ENCODE data around the gene SLAMF1. TPM values are rescaled to one million over a fixed set of nuclear protein-coding genes. Genes with fewer than 3 reads are reported as not detected.

Gene SLAMF1
- total RNA-seq, 2 donors from 2014 or later: not detected

DNA sequence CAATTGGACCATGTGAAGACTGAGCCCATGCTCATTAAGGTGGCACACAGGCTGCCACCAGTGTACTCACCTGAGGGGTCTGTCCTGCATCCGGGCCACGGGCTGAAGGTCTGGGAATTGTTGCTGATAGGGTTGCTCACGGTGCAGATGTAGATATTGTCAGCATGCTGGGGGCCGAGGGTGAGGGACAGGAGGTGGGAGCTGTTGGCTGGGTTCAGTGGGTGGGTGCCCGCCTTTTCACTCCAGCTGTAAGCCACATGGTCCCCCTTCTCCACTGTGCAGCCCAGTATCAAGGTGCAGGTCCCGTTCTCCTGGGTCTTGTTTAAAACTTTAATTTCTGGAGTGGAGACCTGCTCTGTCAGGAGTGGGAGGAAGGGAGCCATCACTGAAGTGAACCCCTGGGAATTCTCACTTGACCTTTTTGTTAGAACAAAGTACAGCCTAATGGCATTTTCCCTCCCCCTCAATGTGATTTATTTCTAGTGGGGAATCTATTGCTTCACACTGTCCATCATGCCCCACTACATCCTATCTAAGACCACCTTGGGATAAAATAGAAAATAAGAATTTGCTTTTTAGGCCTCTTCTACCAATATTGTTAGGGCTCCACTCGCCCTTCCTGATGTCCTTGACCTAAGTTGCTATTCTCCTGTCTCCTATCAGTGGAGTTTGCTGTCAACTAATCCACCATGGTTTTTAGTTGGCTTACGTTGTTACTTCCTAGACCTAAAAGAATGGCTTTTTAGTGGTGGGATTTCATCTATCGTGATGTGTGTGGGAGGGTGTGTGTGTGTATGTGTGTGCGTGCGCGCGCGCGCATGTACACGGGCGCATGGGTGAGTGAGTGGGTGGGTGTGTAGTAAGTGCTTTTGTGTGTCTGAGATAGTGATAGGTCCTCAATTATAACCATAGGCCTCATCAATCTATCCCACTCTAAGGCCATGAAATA, 12.0 kb downstream of the SLAMF1 start:
- no peak overlapping the region for H3K4me3 ChIP-seq
- H3K36me3 ChIP-seq (replicated peaks in 1 of 2; ENCODE audit: insufficient read depth in 1 of 2, low read depth in 2 of 2): no peaks in the 10 kb centered on the region
- H3K27ac ChIP-seq: no peak overlapping the region
- H3K4me1 ChIP-seq: peaks cover 16% of the 10 kb centered on the region
- H3K9me3 ChIP-seq: no peaks in the 10 kb centered on the region
- intact Hi-C loops (cut with DNase I): no loop called here
- ATAC-seq: no peak
- H3K27me3 ChIP-seq: no peaks in the 10 kb centered on the region
- DNase-seq: no peak
- WGBS, 2 donors: 95% methylated on average over 15 to 17 of the region's 17 CpGs
- no peak for TF ChIP-seq POLR2A (IDR thresholded peaks at IDR 0.05)
- TF ChIP-seq, protein P1, sequence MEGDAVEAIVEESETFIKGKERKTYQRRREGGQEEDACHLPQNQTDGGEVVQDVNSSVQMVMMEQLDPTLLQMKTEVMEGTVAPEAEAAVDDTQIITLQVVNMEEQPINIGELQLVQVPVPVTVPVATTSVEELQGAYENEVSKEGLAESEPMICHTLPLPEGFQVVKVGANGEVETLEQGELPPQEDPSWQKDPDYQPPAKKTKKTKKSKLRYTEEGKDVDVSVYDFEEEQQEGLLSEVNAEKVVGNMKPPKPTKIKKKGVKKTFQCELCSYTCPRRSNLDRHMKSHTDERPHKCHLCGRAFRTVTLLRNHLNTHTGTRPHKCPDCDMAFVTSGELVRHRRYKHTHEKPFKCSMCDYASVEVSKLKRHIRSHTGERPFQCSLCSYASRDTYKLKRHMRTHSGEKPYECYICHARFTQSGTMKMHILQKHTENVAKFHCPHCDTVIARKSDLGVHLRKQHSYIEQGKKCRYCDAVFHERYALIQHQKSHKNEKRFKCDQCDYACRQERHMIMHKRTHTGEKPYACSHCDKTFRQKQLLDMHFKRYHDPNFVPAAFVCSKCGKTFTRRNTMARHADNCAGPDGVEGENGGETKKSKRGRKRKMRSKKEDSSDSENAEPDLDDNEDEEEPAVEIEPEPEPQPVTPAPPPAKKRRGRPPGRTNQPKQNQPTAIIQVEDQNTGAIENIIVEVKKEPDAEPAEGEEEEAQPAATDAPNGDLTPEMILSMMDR (IDR thresholded peaks at IDR 0.05): no peak

GRCh38 chr1:160633330-160633903, 13.4 kb downstream of the SLAMF1 start:
- intact Hi-C loops (cut with DNase I): no loop called here
- DNase-seq (no peak), ATAC-seq (no peak)
- Histone ChIP-seq H3K9me3 (no peaks in the 10 kb centered on the region), H3K27ac (no peak overlapping the region), H3K4me1 (peaks cover 3% of the 10 kb centered on the region), H3K4me3 (no peak overlapping the region), H3K36me3 (replicated peaks in 1 of 2; ENCODE audit: insufficient read depth in 1 of 2, low read depth in 2 of 2) (no peaks in the 10 kb centered on the region), H3K27me3 (no peaks in the 10 kb centered on the region)
- WGBS, 2 donors: 33 to 38% methylated on average over 2 of the region's 2 CpGs
- TF ChIP-seq, protein P1 (IDR thresholded peaks at IDR 0.05): no peak
- TF ChIP-seq POLR2A (IDR thresholded peaks at IDR 0.05): no peak

- 81 to 96% methylated on average over 5 to 6 of the region's 6 CpGs for WGBS, 2 donors
- H3K36me3 ChIP-seq (replicated peaks in 1 of 2; ENCODE audit: insufficient read depth in 1 of 2, low read depth in 2 of 2): no peaks in the 10 kb centered on the region
- no peaks in the 10 kb centered on the region for H3K9me3 ChIP-seq
- no peak for TF ChIP-seq POLR2A (IDR thresholded peaks at IDR 0.05)
- no peak overlapping the region for H3K4me3 ChIP-seq
- no peak for ATAC-seq
- no peaks in the 10 kb centered on the region for H3K27me3 ChIP-seq
- intact Hi-C loops (cut with DNase I): no loop called here
- DNase-seq: no peak
- no peak overlapping the region for H3K27ac ChIP-seq
- H3K4me1 ChIP-seq: no peaks in the 10 kb centered on the region
Observed at GRCh38 chr1:160631983-160632625, 14.7 kb downstream of the SLAMF1 start.

GRCh38 chr1:160630523-160631451, 16.1 kb downstream of the SLAMF1 start:
- TF ChIP-seq POLR2A (IDR thresholded peaks at IDR 0.05): no peak
- TF ChIP-seq, protein P1 (IDR thresholded peaks at IDR 0.05): no peak
- Histone ChIP-seq H3K36me3 (replicated peaks in 1 of 2; ENCODE audit: insufficient read depth in 1 of 2, low read depth in 2 of 2) (no peaks in the 10 kb centered on the region), H3K4me1 (no peaks in the 10 kb centered on the region), H3K27me3 (no peaks in the 10 kb centered on the region), H3K27ac (no peak overlapping the region), H3K9me3 (no peaks in the 10 kb centered on the region), H3K4me3 (no peak overlapping the region)
- intact Hi-C loops (cut with DNase I): no loop called here
- DNase-seq (no peak), ATAC-seq (no peak)
- WGBS, 2 donors: 64 to 66% methylated on average over 9 of the region's 9 CpGs

All from body of pancreas (tissue), 4 donors.